RWPE1 (cell line): Measurements from ENCODE around the gene TPSAB1.
"Not testable (repeated sequence)": the region's sequence is repeated elsewhere in the genome, so short reads cannot be mapped to it uniquely, and the experiment has no call there.

ENCODE experiments used
- CTCF ChIA-PET: fragments of 350-600 bp; sonication (Branson Sonifier 250); formaldehyde crosslinking; extraction: SDS; loops from one replicate; lab custom pipeline; 2021; lab: Yijun Ruan, JAX
- POLR2A ChIA-PET: fragments of 400-600 bp; formaldehyde crosslinking; extraction: SDS; loops from one replicate; lab custom pipeline; 2020; ENCODE audit warnings: antibody characterized with exemption; ENCODE audit not compliant: low non-redundant PET; lab: Yijun Ruan, JAX
- DNase-seq: peaks from one replicate; pipeline ENCODE4 v3.0.0; 2012; ENCODE audit warnings: low spot score
- H3K27ac ChIP-seq: fragments of 450-650 bp; 2 replicates; pipeline ENCODE4 v1.5.1; 2017
- CTCF ChIP-seq: fragments of 450-650 bp; conservative IDR thresholded peaks from 2 replicates; pipeline ENCODE4 v1.5.1; 2017; ENCODE audit warnings: low read depth, mild to moderate bottlenecking

TPSAB1 gene

GRCh38 chr16:1223355-1224214 lies 16.9 kb upstream of the TPSAB1 start:
- TF ChIP-seq CTCF: no peak
- POLR2A ChIA-PET: no interaction called here
- H3K27ac ChIP-seq: no peak overlapping the region
- CTCF ChIA-PET: no interaction called here
- no peak for DNase-seq

GRCh38 chr16:1224558-1224957 lies 15.9 kb upstream of the TPSAB1 start:
- no peak for TF ChIP-seq CTCF
- ChIA-PET CTCF (no interaction called here), POLR2A (no interaction called here)
- DNase-seq: no peak
- H3K27ac ChIP-seq: no peak overlapping the region

GRCh38 chr16:1225051-1225451 lies 15.5 kb upstream of the TPSAB1 start, which contains the start of gene TPSG1:
TSS of gene TPSG1 (minus strand) at chr16:1225268. CDS start at chr16:1225252, 16 bp downstream.
- ChIA-PET CTCF (no interaction called here), POLR2A (no interaction called here)
- no peak within 1 kb of the TSS for H3K27ac ChIP-seq
- DNase-seq: no peak
- no peak for TF ChIP-seq CTCF

DNA sequence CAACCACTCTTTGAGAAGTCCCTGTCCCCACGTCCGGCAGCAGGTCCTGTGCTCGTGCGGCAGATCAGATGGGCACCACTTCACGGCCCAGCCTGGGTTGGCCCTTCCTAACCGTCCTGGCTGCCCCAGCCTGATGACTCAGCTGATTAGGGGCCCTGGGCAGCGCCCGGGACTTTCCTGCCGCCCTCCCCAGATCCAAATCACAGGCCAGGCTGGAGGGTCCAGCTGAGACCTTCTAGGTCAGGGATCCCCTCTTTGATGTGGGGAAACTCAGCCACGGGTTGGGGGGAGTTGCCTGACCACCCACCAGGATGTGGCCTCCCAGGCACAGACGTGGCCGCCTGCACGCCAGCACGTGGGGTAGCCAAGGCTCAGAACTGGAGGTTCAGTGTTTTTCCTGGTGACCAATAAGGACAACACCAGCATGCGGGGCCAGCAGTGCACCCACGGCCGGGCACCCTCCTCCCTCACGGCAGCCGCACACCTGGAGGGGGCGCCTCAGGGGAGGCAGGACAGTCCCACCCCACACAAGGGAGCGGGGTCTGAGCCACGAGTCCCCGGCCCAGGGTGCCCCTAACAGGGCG lies 14.7 kb upstream of the TPSAB1 start:
- DNase-seq, H3K27ac ChIP-seq, CTCF ChIA-PET: not testable (repeated sequence)
- POLR2A ChIA-PET: interaction anchor here (0.6 kb wide), 1 partner anchor 285 kb away, joined by 3 read pairs; no protein-coding TSS in a partner anchor

GRCh38 chr16:1226692-1227091 lies 13.8 kb upstream of the TPSAB1 start:
- H3K27ac ChIP-seq, DNase-seq, CTCF ChIA-PET, POLR2A ChIA-PET: not testable (repeated sequence)

GRCh38 chr16:1228227-1228626 lies 12.3 kb upstream of the TPSAB1 start:
- H3K27ac ChIP-seq, CTCF ChIA-PET, POLR2A ChIA-PET, DNase-seq: not testable (repeated sequence)

GRCh38 chr16:1229476-1229875 lies 11.0 kb upstream of the TPSAB1 start:
- POLR2A ChIA-PET, H3K27ac ChIP-seq, CTCF ChIA-PET, DNase-seq: not testable (repeated sequence)

DNA sequence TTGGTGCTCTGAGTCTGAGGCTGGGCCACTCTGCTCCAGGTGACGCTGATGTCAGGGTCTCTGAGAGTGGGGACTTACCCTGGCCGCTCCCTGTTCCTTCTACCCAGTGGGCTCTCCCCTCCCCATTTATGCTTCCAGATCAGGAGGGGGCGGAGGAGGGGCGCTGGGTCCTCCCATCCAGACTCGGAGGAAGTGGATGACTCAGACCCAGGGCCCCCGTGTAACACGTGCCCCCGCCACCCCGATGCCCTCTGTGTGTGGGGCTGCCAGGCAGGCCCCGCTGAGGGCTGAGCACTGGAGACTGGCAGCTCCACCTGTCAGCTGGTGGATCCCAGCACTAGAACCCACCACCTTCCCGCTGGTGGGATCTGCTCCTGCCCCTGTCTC lies 10.4 kb upstream of the TPSAB1 start, which contains the start of gene TPSB2:
TPSB2 (minus strand) TSS at position 101 of the 387 bp plus-strand sequence. CDS start 233 bp downstream, outside the sequence.
- DNase-seq, POLR2A ChIA-PET: not testable (repeated sequence)

DNA sequence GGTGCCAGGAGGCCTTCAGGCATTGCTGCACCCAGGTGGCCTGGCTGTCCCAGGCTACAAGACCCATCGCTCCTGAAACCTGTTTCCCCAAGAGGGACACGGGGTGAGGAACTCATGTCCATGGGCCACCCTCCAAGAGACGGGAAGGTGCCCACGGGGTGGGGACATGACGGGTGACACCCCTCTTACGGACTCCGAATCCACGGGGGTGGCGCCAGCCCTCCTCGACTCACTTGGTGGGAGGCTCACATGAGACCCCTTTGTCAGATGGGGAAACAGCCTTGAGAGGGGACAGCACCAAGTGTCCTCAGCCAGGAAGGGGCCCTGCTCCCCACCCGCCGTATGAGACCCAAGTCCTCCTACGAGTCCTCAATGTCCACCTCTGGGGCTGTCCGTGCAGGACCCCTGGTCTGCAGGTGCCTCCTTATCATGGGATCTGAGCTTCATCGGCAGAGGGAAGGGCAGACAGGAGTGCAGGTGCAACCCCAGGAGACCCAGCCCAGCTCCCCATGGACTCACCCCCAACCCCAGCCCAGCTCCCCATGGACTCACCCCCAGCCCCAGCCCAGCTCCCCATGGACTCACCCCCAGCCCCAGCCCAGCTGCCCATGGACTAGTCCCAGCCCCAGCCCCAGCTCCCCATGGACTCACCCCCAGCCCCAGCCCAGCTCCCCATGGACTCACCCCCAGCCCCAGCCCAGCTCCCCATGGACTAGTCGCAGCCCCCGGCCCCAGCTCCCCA lies 9.9 kb upstream of the TPSAB1 start:
- CTCF ChIA-PET, POLR2A ChIA-PET, H3K27ac ChIP-seq, DNase-seq: not testable (repeated sequence)

More for the DNA sequence above, 10.4 kb upstream of the TPSAB1 start, which contains the start of gene TPSB2:
- CTCF ChIA-PET, H3K27ac ChIP-seq: not testable (repeated sequence)

- POLR2A ChIA-PET, CTCF ChIA-PET, H3K27ac ChIP-seq, DNase-seq: not testable (repeated sequence)
These were observed 9.2 kb upstream of the TPSAB1 start for GRCh38 chr16:1231301-1231700.

GRCh38 chr16:1232049-1232748 lies 8.3 kb upstream of the TPSAB1 start:
- H3K27ac ChIP-seq, DNase-seq, POLR2A ChIA-PET, CTCF ChIA-PET: not testable (repeated sequence)

DNA sequence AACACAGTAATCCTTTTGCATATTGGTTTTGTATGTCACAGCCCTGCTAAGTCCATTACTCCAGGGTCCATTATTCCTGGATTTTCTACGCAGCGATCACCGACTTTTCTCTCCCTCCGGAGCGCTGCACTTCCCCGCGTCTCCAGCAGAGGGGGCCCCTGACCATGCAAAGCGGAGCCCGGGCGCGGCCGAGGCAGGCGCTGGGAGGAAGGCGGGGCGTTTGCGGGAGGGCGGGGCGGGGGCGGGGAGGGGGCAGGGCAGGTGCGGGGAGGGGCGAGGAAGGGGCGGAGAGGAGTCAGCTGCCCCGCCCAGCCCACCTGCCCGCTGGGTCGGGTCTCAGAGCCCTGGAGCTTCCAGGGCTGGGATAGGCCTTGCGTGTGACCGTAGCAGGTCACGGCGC lies 3.8 kb upstream of the TPSAB1 start:
- POLR2A ChIA-PET, CTCF ChIA-PET, DNase-seq, H3K27ac ChIP-seq: not testable (repeated sequence)
